Dendritic cell treated with granulocyte-macrophage colony-stimulating factor and Interleukin-4, amounts not matched to agents 40 ng/mL and 50 ng/mL, for 4 days (primary cell): ENCODE measurements around the gene LILRB4.
"Not testable (repeated sequence)": the region's sequence is repeated elsewhere in the genome, so short reads cannot be mapped to it uniquely, and the experiment has no call there.

Experiments used
- H3K27ac Mint-ChIP-seq: one replicate; pipeline ENCODE4 v1.8.0; 2022; ENCODE audit warnings: mild to moderate bottlenecking, mixed read lengths
- H3K27me3 Mint-ChIP-seq: one replicate; pipeline ENCODE4 v1.8.0; 2022; ENCODE audit warnings: mild to moderate bottlenecking, mixed read lengths
- H3K36me3 Mint-ChIP-seq: one replicate; pipeline ENCODE4 v1.8.0; 2022; ENCODE audit warnings: low read depth, mixed read lengths
- H3K4me1 Mint-ChIP-seq: one replicate; pipeline ENCODE4 v1.8.0; 2022; ENCODE audit warnings: low read depth, mixed read lengths
- H3K4me3 Mint-ChIP-seq: one replicate; pipeline ENCODE4 v1.8.0; 2022; ENCODE audit warnings: mild to moderate bottlenecking, moderate library complexity, mixed read lengths
- H3K9me3 Mint-ChIP-seq: one replicate; pipeline ENCODE4 v1.8.0; 2022; ENCODE audit warnings: mixed read lengths
- intact Hi-C: fragments of 100-400 bp; cut with micrococcal nuclease; formaldehyde crosslinking; loops from one replicate; pipeline ENCODE4 v1.15.0; 2022

The LILRB4 gene

DNA sequence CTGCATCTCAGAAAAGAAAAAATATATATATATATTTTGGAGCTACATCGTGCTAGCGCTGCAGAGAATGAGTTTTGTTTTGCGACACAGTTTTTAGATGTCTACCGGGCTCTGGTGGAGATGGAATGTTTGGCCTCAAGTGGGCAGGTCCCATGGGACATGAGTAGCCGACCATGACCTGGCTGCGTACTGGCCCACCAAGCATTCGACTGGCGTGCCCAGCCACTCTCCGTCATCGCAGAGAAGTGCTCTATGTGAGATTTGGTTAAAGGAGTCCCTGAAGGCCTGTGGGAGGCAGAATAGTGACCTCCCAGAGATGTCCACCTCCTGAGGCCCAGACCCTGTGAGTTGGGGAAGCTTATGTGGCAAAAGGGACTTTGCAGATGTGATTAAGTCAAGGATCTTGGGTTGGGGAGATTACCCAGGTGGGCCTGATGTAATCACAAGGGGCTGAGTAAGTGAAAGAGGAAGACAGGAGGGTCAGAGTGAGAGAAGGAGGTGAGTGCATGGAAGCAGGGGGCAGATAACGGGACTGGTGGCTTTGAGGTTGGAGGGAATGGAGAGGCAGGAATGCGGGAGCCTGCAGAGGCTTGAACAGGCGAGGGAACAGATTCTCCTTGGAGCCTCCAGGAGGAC lies 821 bp upstream of the LILRB4 start:
- peak overlapping the region; percentile 92 for H3K4me3 Mint-ChIP-seq
- no peaks in the 10 kb centered on the region for H3K9me3 Mint-ChIP-seq
- peaks cover 44% of the 10 kb centered on the region for H3K36me3 Mint-ChIP-seq
- intact Hi-C loops, result no loop called here
- H3K27me3 Mint-ChIP-seq, result peaks cover 8% of the 10 kb centered on the region
- H3K27ac Mint-ChIP-seq, result peak overlapping the region; percentile 81
- peaks cover 78% of the 10 kb centered on the region for H3K4me1 Mint-ChIP-seq

DNA sequence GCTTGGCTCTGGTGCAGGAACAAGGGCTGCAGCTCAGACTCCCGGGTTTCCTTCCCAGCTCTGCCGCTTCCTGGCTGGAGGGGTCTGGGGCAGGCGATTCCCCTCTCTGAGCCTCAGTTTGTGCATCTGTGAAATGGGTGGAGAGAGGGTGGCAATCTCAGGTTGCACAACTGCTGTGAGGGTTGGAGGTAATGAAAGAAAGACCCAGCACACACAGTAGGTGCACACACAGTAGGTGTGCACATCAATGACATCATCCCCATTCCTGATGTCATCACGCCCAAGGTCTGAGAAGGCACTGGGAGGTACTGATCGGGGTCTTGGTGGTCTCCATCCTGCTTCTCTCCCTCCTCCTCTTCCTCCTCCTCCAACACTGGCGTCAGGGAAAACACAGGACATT lies 2.7 kb downstream of the LILRB4 start:
- no peak overlapping the region for H3K4me3 Mint-ChIP-seq
- H3K27me3 Mint-ChIP-seq, result peaks cover 21% of the 10 kb centered on the region
- peak overlapping the region; percentile 33 for H3K27ac Mint-ChIP-seq
- H3K9me3 Mint-ChIP-seq, result peaks cover 8% of the 10 kb centered on the region
- intact Hi-C loops, result no loop called here
- H3K36me3 Mint-ChIP-seq, result peaks cover 60% of the 10 kb centered on the region
- H3K4me1 Mint-ChIP-seq, result peaks cover 89% of the 10 kb centered on the region

GRCh38 chr19:54667217-54667616 lies 4.4 kb downstream of the LILRB4 start:
- peaks cover 88% of the 10 kb centered on the region for H3K4me1 Mint-ChIP-seq
- intact Hi-C loops, result no loop called here
- H3K27me3 Mint-ChIP-seq, result peaks cover 23% of the 10 kb centered on the region
- H3K4me3 Mint-ChIP-seq, result no peak overlapping the region
- peaks cover 8% of the 10 kb centered on the region for H3K9me3 Mint-ChIP-seq
- no peak overlapping the region for H3K27ac Mint-ChIP-seq
- peaks cover 60% of the 10 kb centered on the region for H3K36me3 Mint-ChIP-seq

GRCh38 chr19:54668353-54668752 lies 5.6 kb downstream of the LILRB4 start:
- Mint-ChIP-seq H3K4me1 (peaks cover 88% of the 10 kb centered on the region), H3K4me3 (no peak overlapping the region), H3K27me3 (peaks cover 23% of the 10 kb centered on the region), H3K9me3 (peaks cover 8% of the 10 kb centered on the region), H3K36me3 (peaks cover 52% of the 10 kb centered on the region), H3K27ac (no peak overlapping the region)
- intact Hi-C loops, result no loop called here

GRCh38 chr19:54670576-54671357 lies 8.0 kb downstream of the LILRB4 start:
- Mint-ChIP-seq H3K36me3 (peaks cover 28% of the 10 kb centered on the region), H3K27ac (peak overlapping the region; percentile 38), H3K4me1 (peaks cover 75% of the 10 kb centered on the region), H3K27me3 (peaks cover 24% of the 10 kb centered on the region), H3K4me3 (no peak overlapping the region), H3K9me3 (peaks cover 8% of the 10 kb centered on the region)
- intact Hi-C loops, result loop anchor here (10.0 kb wide), 1 partner anchor 204 kb away; the partner anchor contains the start of gene FCAR

- peaks cover 50% of the 10 kb centered on the region for H3K4me1 Mint-ChIP-seq
- H3K27me3 Mint-ChIP-seq, result peaks cover 23% of the 10 kb centered on the region
- peaks cover 4% of the 10 kb centered on the region for H3K36me3 Mint-ChIP-seq
- no peak overlapping the region for H3K4me3 Mint-ChIP-seq
- peaks cover 3% of the 10 kb centered on the region for H3K9me3 Mint-ChIP-seq
- intact Hi-C loops, result loop anchor here (10.0 kb wide), 1 partner anchor 202 kb away; the partner anchor contains the start of gene FCAR
- no peak overlapping the region for H3K27ac Mint-ChIP-seq
These were observed 10.4 kb downstream of the LILRB4 start for GRCh38 chr19:54673222-54673621.

GRCh38 chr19:54674021-54674617 lies 11.3 kb downstream of the LILRB4 start:
- Mint-ChIP-seq H3K4me1 (peaks cover 45% of the 10 kb centered on the region), H3K9me3 (no peaks in the 10 kb centered on the region), H3K36me3 (no peaks in the 10 kb centered on the region), H3K27me3 (peaks cover 30% of the 10 kb centered on the region), H3K27ac (no peak overlapping the region), H3K4me3 (no peak overlapping the region)
- intact Hi-C loops, result loop anchor here (10.0 kb wide), 1 partner anchor 201 kb away; the partner anchor contains the start of gene FCAR

GRCh38 chr19:54676210-54676834 lies 13.5 kb downstream of the LILRB4 start:
- intact Hi-C loops, result loop anchor here (1.0 to 10.0 kb wide), 4 partner anchors 23 to 198 kb away; partner anchors contain the start of gene FCAR

DNA sequence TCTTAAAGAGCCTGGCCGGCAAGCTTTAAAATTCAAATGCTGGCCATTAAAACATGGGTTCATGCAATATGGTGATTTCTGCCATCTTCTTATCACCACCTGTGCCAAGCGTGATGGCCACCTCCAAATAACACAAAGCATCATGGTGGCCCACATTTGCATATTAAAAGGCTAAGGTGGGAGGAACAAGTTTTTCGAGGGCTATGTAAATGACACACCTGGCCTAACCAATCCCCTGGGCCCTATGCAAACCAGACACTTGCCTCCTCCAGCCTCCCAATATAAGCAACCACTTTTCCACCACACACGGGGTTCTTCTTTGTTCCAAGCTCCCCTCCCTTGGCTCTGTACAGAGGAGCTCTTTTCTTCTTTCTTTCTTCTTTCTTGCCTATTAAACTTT lies 14.4 kb downstream of the LILRB4 start:
- intact Hi-C loops, result loop anchor here (2.0 to 10.0 kb wide), 3 partner anchors 76 to 198 kb away; partner anchors contain the start of gene FCAR

More at GRCh38 chr19:54676210-54676834, 13.5 kb downstream of the LILRB4 start:
- not testable (repeated sequence) for H3K27ac Mint-ChIP-seq, H3K36me3 Mint-ChIP-seq, H3K9me3 Mint-ChIP-seq, H3K4me3 Mint-ChIP-seq
- peaks cover 23% of the 10 kb centered on the region for H3K4me1 Mint-ChIP-seq
- H3K27me3 Mint-ChIP-seq, result peaks cover 38% of the 10 kb centered on the region

GRCh38 chr19:54681596-54681995 lies 18.8 kb downstream of the LILRB4 start:
- peaks cover 59% of the 10 kb centered on the region for H3K27me3 Mint-ChIP-seq
- H3K4me1 Mint-ChIP-seq, intact Hi-C loops: not testable (repeated sequence)

More for the DNA sequence above, 14.4 kb downstream of the LILRB4 start:
- Mint-ChIP-seq H3K9me3 (no peaks in the 10 kb centered on the region), H3K36me3 (no peaks in the 10 kb centered on the region), H3K4me1 (peaks cover 18% of the 10 kb centered on the region), H3K27me3 (peaks cover 43% of the 10 kb centered on the region), H3K4me3 (no peak overlapping the region), H3K27ac (no peak overlapping the region)

GRCh38 chr19:54682306-54682856 lies 19.6 kb downstream of the LILRB4 start:
- Mint-ChIP-seq H3K36me3 (no peaks in the 10 kb centered on the region), H3K4me1 (peaks cover 8% of the 10 kb centered on the region), H3K4me3 (no peak overlapping the region), H3K9me3 (no peaks in the 10 kb centered on the region), H3K27ac (no peak overlapping the region), H3K27me3 (peaks cover 57% of the 10 kb centered on the region)
- intact Hi-C loops, result no loop called here

More at GRCh38 chr19:54681596-54681995, 18.8 kb downstream of the LILRB4 start:
- not testable (repeated sequence) for H3K27ac Mint-ChIP-seq, H3K9me3 Mint-ChIP-seq, H3K4me3 Mint-ChIP-seq, H3K36me3 Mint-ChIP-seq

DNA sequence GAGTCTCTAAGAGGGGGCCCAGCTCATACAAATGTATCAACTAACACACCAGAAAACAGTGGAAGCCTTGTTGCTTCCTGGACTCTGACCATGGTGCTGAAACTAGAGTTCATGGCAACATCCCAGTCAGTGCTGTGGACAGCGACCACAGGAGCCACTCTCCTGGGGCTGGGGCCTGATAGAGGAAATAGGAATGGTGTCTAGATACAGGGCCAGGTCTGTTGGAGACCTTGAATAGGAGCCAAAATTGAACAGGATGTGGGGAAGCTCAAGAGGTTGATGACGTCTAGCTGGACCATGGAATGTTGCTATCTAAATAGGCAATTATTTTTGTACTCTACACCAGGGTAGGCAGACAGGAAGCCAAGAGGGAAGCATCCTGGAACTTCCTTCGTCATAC lies 21.7 kb downstream of the LILRB4 start:
- Mint-ChIP-seq H3K4me3 (no peak overlapping the region), H3K27ac (no peak overlapping the region), H3K36me3 (no peaks in the 10 kb centered on the region), H3K9me3 (no peaks in the 10 kb centered on the region), H3K27me3 (peaks cover 53% of the 10 kb centered on the region), H3K4me1 (peaks cover 8% of the 10 kb centered on the region)
- intact Hi-C loops, result no loop called here

DNA sequence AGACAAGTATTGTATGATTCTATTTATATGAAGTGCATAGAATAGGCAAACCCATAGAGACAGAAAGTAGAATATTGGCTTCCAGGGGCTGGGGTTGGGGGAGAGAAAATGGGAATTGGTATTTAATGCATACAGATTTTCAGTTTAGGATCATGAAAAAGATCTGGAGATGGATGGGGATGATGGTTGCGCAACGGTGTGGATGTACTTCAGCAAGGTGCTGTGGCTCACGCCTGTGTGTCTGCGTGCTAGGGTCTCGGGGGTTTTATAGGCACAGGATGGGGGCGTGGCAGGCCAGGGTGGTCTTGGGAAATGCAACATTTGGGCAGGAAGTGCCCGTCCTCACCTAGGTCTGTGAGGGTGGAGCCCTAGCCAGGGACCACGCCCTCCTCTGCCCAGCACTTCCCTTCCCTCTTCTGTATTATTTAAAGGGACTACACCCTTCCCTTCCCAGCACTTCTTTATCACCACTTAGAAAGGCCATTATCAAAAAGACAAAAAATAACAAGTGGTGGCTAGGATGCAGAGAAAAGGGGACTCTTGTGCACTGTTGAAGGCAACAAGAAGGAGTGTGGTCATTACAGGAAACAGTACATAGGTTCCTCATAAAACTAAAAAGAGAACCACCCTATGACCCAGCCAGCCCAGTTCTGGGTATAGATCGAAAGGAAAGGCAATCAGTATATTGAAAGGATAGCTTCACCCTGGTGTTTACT lies 29.0 kb downstream of the LILRB4 start:
- Mint-ChIP-seq H3K27ac (no peak overlapping the region), H3K36me3 (no peaks in the 10 kb centered on the region), H3K4me3 (no peak overlapping the region), H3K9me3 (no peaks in the 10 kb centered on the region), H3K27me3 (peaks cover 30% of the 10 kb centered on the region), H3K4me1 (peaks cover 39% of the 10 kb centered on the region)
- intact Hi-C loops, result no loop called here
